Neural cell (in vitro differentiated cells): Measurements from ENCODE around the gene MBD3L1. TPM values are rescaled to one million over a fixed set of nuclear protein-coding genes. Genes with fewer than 3 reads are reported as not detected.

ENCODE experiments used
- H2AFZ ChIP-seq: fragments of 200-600, 300-800 bp; sonication (generic), shearing (Covaris generic); 2 replicates; pipeline ENCODE4 v1.6.0; 2014; ENCODE audit warnings: low read depth, mild to moderate bottlenecking, antibody characterized with exemption, low read length, moderate library complexity
- H3F3A ChIP-seq: fragments of 200-600 bp; shearing (Covaris generic); 2 replicates; pipeline ENCODE4 v1.6.1; 2016; ENCODE audit warnings: mild to moderate bottlenecking, moderate library complexity, mixed read lengths, antibody characterized with exemption, low read length; ENCODE audit not compliant: insufficient read depth, poor library complexity, severe bottlenecking
- H3K27ac ChIP-seq: fragments of 200-600, 300-800 bp; sonication (generic), shearing (Covaris generic); 2 replicates; pipeline ENCODE4 v1.5.1; 2014; ENCODE audit warnings: mild to moderate bottlenecking, low read length, moderate library complexity
- H3K27me3 ChIP-seq: fragments of 300-800, 200-600 bp; sonication (generic), shearing (Covaris generic); 2 replicates; pipeline ENCODE4 v1.6.0; 2014; ENCODE audit warnings: mild to moderate bottlenecking, low read depth, low read length, moderate library complexity; ENCODE audit not compliant: insufficient read depth
- H3K36me3 ChIP-seq: fragments of 300-800, 200-600 bp; sonication (generic), shearing (Covaris generic); 2 replicates; pipeline ENCODE4 v1.5.1; 2014; ENCODE audit warnings: mild to moderate bottlenecking, antibody characterized with exemption, low read length, moderate library complexity; ENCODE audit not compliant: insufficient read depth
- H3K4me2 ChIP-seq: fragments of 300-800, 200-600 bp; sonication (generic), shearing (Covaris generic); 2 replicates; pipeline ENCODE4 v1.6.0; 2014; ENCODE audit warnings: mild to moderate bottlenecking, low read length
- H3K4me3 ChIP-seq: fragments of 300-800, 200-600 bp; sonication (generic), shearing (Covaris generic); 2 replicates; pipeline ENCODE4 v1.5.1; 2014; ENCODE audit warnings: mild to moderate bottlenecking, low read length, moderate library complexity
- H3K79me2 ChIP-seq: fragments of 200-600 bp; shearing (Covaris generic); replicated peaks from 2 replicates; pipeline ENCODE4 v1.6.0; 2014; ENCODE audit warnings: mild to moderate bottlenecking, low read length, moderate library complexity; ENCODE audit not compliant: insufficient read depth
- H3K9ac ChIP-seq: fragments of 300-800, 200-600 bp; sonication (generic), shearing (Covaris generic); 2 replicates; pipeline ENCODE4 v1.6.1; 2016; ENCODE audit warnings: mild to moderate bottlenecking, low read length, mixed read lengths
- H3K9me2 ChIP-seq: fragments of 200-600 bp; shearing (Covaris generic); 2 replicates; pipeline ENCODE4 v1.6.1; 2016; ENCODE audit warnings: mild to moderate bottlenecking, low read length, mixed read lengths; ENCODE audit not compliant: insufficient read depth
- H3K9me3 ChIP-seq: fragments of 200-600, 300-800 bp; sonication (generic), shearing (Covaris generic); 2 replicates; pipeline ENCODE4 v1.6.1; 2016; ENCODE audit warnings: mild to moderate bottlenecking, mixed run types, low read length, moderate library complexity, mixed read lengths
- H4K20me1 ChIP-seq: fragments of 200-600 bp; shearing (Covaris generic); 2 replicates; pipeline ENCODE4 v1.6.1; 2016; ENCODE audit warnings: mild to moderate bottlenecking, mixed run types; ENCODE audit not compliant: insufficient read depth
- EP300 ChIP-seq: fragments of 450-650 bp; conservative IDR thresholded peaks from 2 replicates; pipeline ENCODE4 v1.6.1; 2014; ENCODE audit warnings: antibody characterized with exemption, mild to moderate bottlenecking, moderate library complexity; ENCODE audit not compliant: poor library complexity, severe bottlenecking
- EZH2 ChIP-seq: fragments of 200-600, 300-800 bp; shearing (Covaris generic), sonication (generic); IDR thresholded peaks from 2 replicates; pipeline ENCODE4 v1.6.1; 2014; ENCODE audit warnings: antibody characterized with exemption, low read length, borderline replicate concordance, mild to moderate bottlenecking; ENCODE audit not compliant: insufficient read depth, poor library complexity, severe bottlenecking
- MXI1 ChIP-seq: fragments of 450-650 bp; conservative IDR thresholded peaks from 2 replicates; pipeline ENCODE4 v1.6.1; 2014; ENCODE audit warnings: antibody characterized with exemption, mild to moderate bottlenecking; ENCODE audit not compliant: poor library complexity, severe bottlenecking
- POLR2AphosphoS5 ChIP-seq: IDR thresholded peaks from 2 replicates; pipeline ENCODE4 v1.6.1; 2012
- RAD21 ChIP-seq: fragments of 450-650 bp; conservative IDR thresholded peaks from 2 replicates; pipeline ENCODE4 v1.6.1; 2014; ENCODE audit warnings: antibody characterized with exemption, mild to moderate bottlenecking, moderate library complexity
- SMC3 ChIP-seq: fragments of 450-650 bp; conservative IDR thresholded peaks from 2 replicates; pipeline ENCODE4 v1.6.1; 2014; ENCODE audit warnings: antibody characterized with exemption, mild to moderate bottlenecking, moderate library complexity; ENCODE audit not compliant: poor library complexity
- TAF1 ChIP-seq: IDR thresholded peaks from 2 replicates; pipeline ENCODE4 v1.6.1; 2012; ENCODE audit warnings: low read depth
- polyA plus RNA-seq: library from polyadenylated mRNA; depleted of rRNA; stranded (reverse); fragments of >200 nt; gene quantifications from 2 replicates; pipeline ENCODE4 v1.2.3, GENCODE V29; 2014
- TF ChIP-seq, protein P1 (sequence below): fragments of 450-650 bp; IDR thresholded peaks from 2 replicates; pipeline ENCODE4 v1.5.1; 2014; ENCODE audit warnings: antibody characterized with exemption, mild to moderate bottlenecking, moderate library complexity; ENCODE audit not compliant: poor library complexity, severe bottlenecking
- TF ChIP-seq, protein P2 (sequence below): IDR thresholded peaks from 2 replicates; pipeline ENCODE4 v1.6.1; 2012; ENCODE audit warnings: borderline replicate concordance

MBD3L1 gene
- polyA plus RNA-seq, 1 donor from 2014 or later, result not detected

DNA sequence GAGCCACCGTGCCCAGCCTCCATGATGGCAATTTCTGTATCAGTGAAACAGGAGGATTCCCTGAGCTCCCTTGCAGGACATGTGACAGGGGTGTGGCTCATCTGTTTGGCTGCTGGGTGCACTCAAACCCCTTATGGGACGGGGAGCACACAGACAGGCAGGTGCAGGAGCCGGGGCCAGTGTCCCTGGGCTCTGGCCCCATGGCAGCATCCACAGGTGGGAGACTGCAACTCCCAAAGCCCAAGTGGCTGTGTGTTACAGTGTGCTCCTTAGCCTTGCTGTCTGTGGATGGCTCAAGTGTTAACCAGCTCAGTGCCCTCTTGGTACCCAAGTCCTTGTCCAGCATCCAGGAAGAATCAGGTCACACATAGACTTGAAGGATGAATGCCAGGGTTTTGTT is 14.6 kb downstream of the MBD3L1 start:
- Histone ChIP-seq H3K36me3 (no peaks in the 10 kb centered on the region), H3K79me2 (no peaks in the 10 kb centered on the region), H3K9ac (no peak overlapping the region), H3K4me2 (no peak overlapping the region), H2AFZ (no peak overlapping the region), H3K27me3 (no peaks in the 10 kb centered on the region), H4K20me1 (no peaks in the 10 kb centered on the region), H3F3A (no peaks in the 10 kb centered on the region), H3K9me2 (no peaks in the 10 kb centered on the region), H3K27ac (no peak overlapping the region), H3K9me3 (no peaks in the 10 kb centered on the region), H3K4me3 (no peak overlapping the region)
- TF ChIP-seq SMC3 (no peak), TAF1 (no peak), POLR2AphosphoS5 (no peak), MXI1 (no peak), EZH2 (no peak), RAD21 (no peak), EP300 (no peak)
- TF ChIP-seq, protein P1, sequence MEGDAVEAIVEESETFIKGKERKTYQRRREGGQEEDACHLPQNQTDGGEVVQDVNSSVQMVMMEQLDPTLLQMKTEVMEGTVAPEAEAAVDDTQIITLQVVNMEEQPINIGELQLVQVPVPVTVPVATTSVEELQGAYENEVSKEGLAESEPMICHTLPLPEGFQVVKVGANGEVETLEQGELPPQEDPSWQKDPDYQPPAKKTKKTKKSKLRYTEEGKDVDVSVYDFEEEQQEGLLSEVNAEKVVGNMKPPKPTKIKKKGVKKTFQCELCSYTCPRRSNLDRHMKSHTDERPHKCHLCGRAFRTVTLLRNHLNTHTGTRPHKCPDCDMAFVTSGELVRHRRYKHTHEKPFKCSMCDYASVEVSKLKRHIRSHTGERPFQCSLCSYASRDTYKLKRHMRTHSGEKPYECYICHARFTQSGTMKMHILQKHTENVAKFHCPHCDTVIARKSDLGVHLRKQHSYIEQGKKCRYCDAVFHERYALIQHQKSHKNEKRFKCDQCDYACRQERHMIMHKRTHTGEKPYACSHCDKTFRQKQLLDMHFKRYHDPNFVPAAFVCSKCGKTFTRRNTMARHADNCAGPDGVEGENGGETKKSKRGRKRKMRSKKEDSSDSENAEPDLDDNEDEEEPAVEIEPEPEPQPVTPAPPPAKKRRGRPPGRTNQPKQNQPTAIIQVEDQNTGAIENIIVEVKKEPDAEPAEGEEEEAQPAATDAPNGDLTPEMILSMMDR, result no peak
- TF ChIP-seq, protein P2, sequence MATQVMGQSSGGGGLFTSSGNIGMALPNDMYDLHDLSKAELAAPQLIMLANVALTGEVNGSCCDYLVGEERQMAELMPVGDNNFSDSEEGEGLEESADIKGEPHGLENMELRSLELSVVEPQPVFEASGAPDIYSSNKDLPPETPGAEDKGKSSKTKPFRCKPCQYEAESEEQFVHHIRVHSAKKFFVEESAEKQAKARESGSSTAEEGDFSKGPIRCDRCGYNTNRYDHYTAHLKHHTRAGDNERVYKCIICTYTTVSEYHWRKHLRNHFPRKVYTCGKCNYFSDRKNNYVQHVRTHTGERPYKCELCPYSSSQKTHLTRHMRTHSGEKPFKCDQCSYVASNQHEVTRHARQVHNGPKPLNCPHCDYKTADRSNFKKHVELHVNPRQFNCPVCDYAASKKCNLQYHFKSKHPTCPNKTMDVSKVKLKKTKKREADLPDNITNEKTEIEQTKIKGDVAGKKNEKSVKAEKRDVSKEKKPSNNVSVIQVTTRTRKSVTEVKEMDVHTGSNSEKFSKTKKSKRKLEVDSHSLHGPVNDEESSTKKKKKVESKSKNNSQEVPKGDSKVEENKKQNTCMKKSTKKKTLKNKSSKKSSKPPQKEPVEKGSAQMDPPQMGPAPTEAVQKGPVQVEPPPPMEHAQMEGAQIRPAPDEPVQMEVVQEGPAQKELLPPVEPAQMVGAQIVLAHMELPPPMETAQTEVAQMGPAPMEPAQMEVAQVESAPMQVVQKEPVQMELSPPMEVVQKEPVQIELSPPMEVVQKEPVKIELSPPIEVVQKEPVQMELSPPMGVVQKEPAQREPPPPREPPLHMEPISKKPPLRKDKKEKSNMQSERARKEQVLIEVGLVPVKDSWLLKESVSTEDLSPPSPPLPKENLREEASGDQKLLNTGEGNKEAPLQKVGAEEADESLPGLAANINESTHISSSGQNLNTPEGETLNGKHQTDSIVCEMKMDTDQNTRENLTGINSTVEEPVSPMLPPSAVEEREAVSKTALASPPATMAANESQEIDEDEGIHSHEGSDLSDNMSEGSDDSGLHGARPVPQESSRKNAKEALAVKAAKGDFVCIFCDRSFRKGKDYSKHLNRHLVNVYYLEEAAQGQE, result no peak

DNA sequence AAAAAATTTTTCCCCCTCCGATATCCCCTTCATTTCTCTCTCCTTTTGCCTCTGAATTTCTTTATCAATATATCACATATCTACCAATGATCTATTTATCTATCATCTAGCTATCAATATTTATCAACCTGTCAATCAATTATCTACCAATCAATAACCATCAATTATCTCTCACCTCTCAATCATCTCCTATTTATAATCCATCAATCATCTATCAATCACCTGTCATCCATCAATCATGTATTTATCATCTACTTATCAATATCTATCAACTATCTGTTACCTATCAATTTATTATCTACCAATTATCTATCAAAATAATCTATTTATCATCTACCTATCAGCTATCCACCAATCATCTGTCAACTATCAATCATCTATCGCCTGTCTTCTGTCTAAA is 17.1 kb downstream of the MBD3L1 start:
- Histone ChIP-seq H3K9ac (no peak overlapping the region), H3K36me3 (no peaks in the 10 kb centered on the region), H3K9me2 (no peaks in the 10 kb centered on the region), H3K9me3 (no peaks in the 10 kb centered on the region), H2AFZ (no peak overlapping the region), H4K20me1 (no peaks in the 10 kb centered on the region), H3K27ac (no peak overlapping the region), H3K27me3 (no peaks in the 10 kb centered on the region), H3K4me2 (no peak overlapping the region), H3K4me3 (no peak overlapping the region), H3F3A (no peaks in the 10 kb centered on the region), H3K79me2 (no peaks in the 10 kb centered on the region)
- TF ChIP-seq EP300, result no peak
- TF ChIP-seq, protein P2, result no peak
- TF ChIP-seq RAD21, result no peak
- no peak for TF ChIP-seq SMC3
- no peak for TF ChIP-seq MXI1
- TF ChIP-seq, protein P1, result no peak
